HepG2 (cell line): ENCODE measurements around the gene FER1L5.

ENCODE experiments used
- ISL2 ChIP-seq: sonication (generic); formaldehyde crosslinking; IDR thresholded peaks from 2 replicates; pipeline ENCODE4 v1.5.0; 2020; ENCODE audit warnings: missing genetic modification reagents
- MTA1 ChIP-seq: sonication (generic); formaldehyde crosslinking; IDR thresholded peaks from 2 replicates; pipeline ENCODE4 v1.4.0; 2020; ENCODE audit warnings: missing genetic modification reagents, mild to moderate bottlenecking, borderline replicate concordance
- ZBTB34 ChIP-seq: sonication (generic); formaldehyde crosslinking; IDR thresholded peaks from 2 replicates; pipeline ENCODE4 v1.8.0; 2022; ENCODE audit warnings: mild to moderate bottlenecking, missing genetic modification reagents
- ZNF280D ChIP-seq: sonication (generic); formaldehyde crosslinking; IDR thresholded peaks from 2 replicates; pipeline ENCODE4 v1.5.1; 2020; ENCODE audit warnings: mild to moderate bottlenecking, missing genetic modification reagents
- ZNF441 ChIP-seq: sonication (generic); formaldehyde crosslinking; IDR thresholded peaks from 2 replicates; pipeline ENCODE4 v1.7.0; 2021; ENCODE audit warnings: missing genetic modification reagents, borderline replicate concordance

DNA sequence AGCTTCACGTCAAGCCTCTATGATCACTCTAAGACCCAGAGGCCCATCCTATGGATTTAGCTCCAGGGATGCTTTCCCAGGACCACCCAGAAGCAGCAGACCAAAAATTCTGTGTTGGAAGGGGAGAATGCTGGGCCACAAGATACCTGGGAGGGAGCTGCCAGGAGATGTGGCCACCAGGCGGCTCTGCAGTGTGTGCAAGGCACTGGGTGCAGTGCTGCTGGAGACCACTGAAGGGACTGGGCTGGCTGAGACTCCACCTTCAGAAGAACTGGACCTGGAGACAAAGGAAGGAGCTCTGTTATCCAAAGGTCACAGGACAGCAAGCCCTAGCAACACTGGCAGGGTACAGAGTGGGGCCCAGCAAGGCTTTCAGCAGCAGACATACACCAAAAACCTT, 38.5 kb upstream of the FER1L5 start:
- TF ChIP-seq ZBTB34 (CRISPR knock-in tag) (no peak), ZNF441 (CRISPR knock-in tag) (no peak), ZNF280D (CRISPR knock-in tag) (no peak), ISL2 (CRISPR knock-in tag) (no peak), MTA1 (CRISPR knock-in tag) (no peak)
